Esophagus muscularis mucosa (tissue), 4 donors: ENCODE data around the gene CTDSPL2.

Experiments
- CTCF ChIP-seq, 3 experiments: fragments of 200-600 bp in 2 of 3; fragments of 450-650 bp in 1 of 3; sonication (generic) in 2 of 3; IDR thresholded peaks; one replicate each; pipeline ENCODE4 v1.5.1; 2017 to 2019; ENCODE audit warnings: antibody characterized with exemption in 3 of 3, mild to moderate bottlenecking in 2 of 3, moderate library complexity in 1 of 3
- EP300 ChIP-seq: sonication (generic); formaldehyde crosslinking; IDR thresholded peaks from one replicate; pipeline ENCODE4 v1.6.1; 2017; ENCODE audit warnings: antibody characterized with exemption
- POLR2A ChIP-seq: fragments of 450-650 bp; IDR thresholded peaks from one replicate; pipeline ENCODE4 v1.6.1; 2017; ENCODE audit warnings: antibody characterized with exemption, moderate library complexity, mild to moderate bottlenecking, low read depth
- POLR2AphosphoS5 ChIP-seq, 2 donors: sonication (generic); formaldehyde crosslinking; IDR thresholded peaks; one replicate each; pipeline ENCODE4 v1.6.1; 2017; ENCODE audit warnings: antibody characterized with exemption in 2 of 2

- TF ChIP-seq POLR2AphosphoS5 (IDR thresholded peaks at IDR 0.05) = no peak
- peak; percentile 46 to 70 (median 56) for TF ChIP-seq CTCF (IDR thresholded peaks at IDR 0.05)
- no peak for TF ChIP-seq POLR2A
- no peak for TF ChIP-seq EP300
These were observed 74.4 kb downstream of the CTDSPL2 start for GRCh38 chr15:44501768-44502366.
